Measurements from ENCODE around the gene BAAT. TPM values are rescaled to one million over a fixed set of nuclear protein-coding genes. Genes with fewer than 3 reads are reported as not detected.

BAAT gene
- total RNA-seq, 1 experiment from 2014 or later, result 0.19 TPM

DNA sequence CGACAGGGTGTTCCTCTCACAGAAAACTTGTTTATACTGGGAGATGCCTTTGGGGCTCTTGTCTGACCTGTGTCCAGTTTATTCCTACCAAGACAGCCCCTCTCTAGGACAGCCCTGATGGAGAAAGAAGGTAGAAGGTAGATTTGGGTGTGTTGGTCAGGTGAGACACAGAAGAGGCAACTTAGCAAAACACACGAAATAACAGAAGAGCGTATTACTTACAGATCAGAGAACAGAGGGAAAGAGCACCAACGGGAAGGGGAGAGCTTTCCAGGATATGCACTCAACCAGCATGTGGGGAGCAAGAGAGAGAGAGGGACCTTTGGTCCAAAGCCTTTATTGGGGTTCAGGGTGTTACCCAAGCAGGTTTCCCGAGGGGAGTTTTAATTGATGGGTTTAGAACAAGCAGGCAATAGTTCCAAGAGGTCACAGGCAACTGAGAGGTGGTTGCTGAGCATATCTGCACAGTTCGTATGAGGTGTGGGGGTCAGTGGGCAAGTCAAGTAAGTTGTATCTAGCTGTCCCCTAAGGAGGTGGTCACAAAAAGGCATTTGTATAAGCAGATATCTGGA, 31.8 kb downstream of the BAAT start:
- no peak overlapping the region for H3K27ac ChIP-seq (ENCODE audit: low read length)
- H3K9ac ChIP-seq (ENCODE audit: low read length), result no peak overlapping the region

DNA sequence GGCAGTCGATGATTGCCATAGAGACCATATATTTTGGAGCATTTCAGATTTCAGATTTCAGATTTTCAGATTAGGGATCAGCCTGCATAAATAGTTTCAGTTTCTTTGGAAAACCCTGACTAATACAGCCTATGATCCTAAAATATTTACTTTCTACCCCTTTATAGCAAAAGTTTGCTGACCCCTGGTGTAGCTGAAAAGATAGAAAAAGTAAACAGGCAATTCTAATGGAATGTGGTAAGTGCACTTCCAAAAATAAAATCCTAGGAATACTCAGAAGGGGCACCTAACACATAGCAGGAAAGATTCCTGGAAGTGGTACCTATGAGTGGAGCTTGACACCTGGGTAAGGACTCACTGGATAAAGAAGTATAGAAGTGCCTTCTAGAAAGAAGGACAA, 34.5 kb downstream of the BAAT start:
- Histone ChIP-seq H3K4me2 (ENCODE audit: low read depth, low read length, poor library complexity, severe bottlenecking) (no peak overlapping the region), H4K20me1 (ENCODE audit: insufficient read depth, low read depth, low read length) (no peaks in the 10 kb centered on the region), H3K36me3 (ENCODE audit: insufficient read depth, low read length) (no peaks in the 10 kb centered on the region), H3K9ac (ENCODE audit: low read length) (no peak overlapping the region), H3K27me3 (ENCODE audit: low read length) (no peaks in the 10 kb centered on the region), H3K27ac (ENCODE audit: low read length) (no peak overlapping the region), H2AFZ (ENCODE audit: low read length) (no peak overlapping the region), H3K9me2 (replicated peaks; ENCODE audit: insufficient read depth, low read length) (no peaks in the 10 kb centered on the region), H3K4me3 (ENCODE audit: low read length) (no peak overlapping the region), H3K9me3 (ENCODE audit: low read length) (no peaks in the 10 kb centered on the region), H3K4me1 (ENCODE audit: low read length) (no peaks in the 10 kb centered on the region), H3K79me2 (ENCODE audit: low read length) (no peaks in the 10 kb centered on the region)
- no peak for DNase-seq

More for the DNA sequence above, 31.8 kb downstream of the BAAT start:
- H4K20me1 ChIP-seq (ENCODE audit: insufficient read depth, low read depth, low read length), result no peaks in the 10 kb centered on the region
- H3K4me1 ChIP-seq (ENCODE audit: low read length), result no peaks in the 10 kb centered on the region
- no peaks in the 10 kb centered on the region for H3K79me2 ChIP-seq (ENCODE audit: low read length)
- no peak overlapping the region for H3K4me2 ChIP-seq (ENCODE audit: low read depth, low read length, poor library complexity, severe bottlenecking)
- no peak overlapping the region for H2AFZ ChIP-seq (ENCODE audit: low read length)
- DNase-seq, result no peak
- no peaks in the 10 kb centered on the region for H3K9me3 ChIP-seq (ENCODE audit: low read length)
- no peaks in the 10 kb centered on the region for H3K36me3 ChIP-seq (ENCODE audit: insufficient read depth, low read length)
- H3K9me2 ChIP-seq (replicated peaks; ENCODE audit: insufficient read depth, low read length), result no peaks in the 10 kb centered on the region
- H3K4me3 ChIP-seq (ENCODE audit: low read length), result no peak overlapping the region
- H3K27me3 ChIP-seq (ENCODE audit: low read length), result no peaks in the 10 kb centered on the region

DNA sequence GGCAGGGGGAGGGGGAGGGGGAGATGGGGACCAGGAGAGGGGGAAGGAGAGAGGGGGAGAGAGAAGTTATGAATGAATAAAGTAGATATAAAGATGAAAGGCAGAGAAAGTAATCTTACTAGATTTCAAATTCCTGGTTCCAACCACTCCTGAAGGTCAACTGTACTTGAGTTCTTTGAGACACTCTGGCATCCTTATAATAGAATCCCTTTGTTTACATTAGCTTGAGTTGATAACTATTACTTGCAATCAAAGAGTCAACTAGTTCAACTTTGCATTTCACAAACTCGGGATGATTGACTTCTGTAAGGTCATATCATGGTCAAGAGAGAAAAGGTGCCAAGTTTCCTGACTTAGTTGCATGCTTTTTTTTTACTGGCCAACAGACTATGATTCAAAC, 42.2 kb downstream of the BAAT start:
- H3K27ac ChIP-seq (ENCODE audit: low read length), result no peak overlapping the region
- H3K9me3 ChIP-seq (ENCODE audit: low read length), result no peaks in the 10 kb centered on the region
- H3K9me2 ChIP-seq (replicated peaks; ENCODE audit: insufficient read depth, low read length), result no peaks in the 10 kb centered on the region
- H3K79me2 ChIP-seq (ENCODE audit: low read length), result no peaks in the 10 kb centered on the region
- no peak overlapping the region for H3K4me3 ChIP-seq (ENCODE audit: low read length)
- no peak overlapping the region for H3K9ac ChIP-seq (ENCODE audit: low read length)
- H3K36me3 ChIP-seq (ENCODE audit: insufficient read depth, low read length), result no peaks in the 10 kb centered on the region
- no peak for DNase-seq
- H2AFZ ChIP-seq (ENCODE audit: low read length), result no peak overlapping the region
- H3K4me2 ChIP-seq (ENCODE audit: low read depth, low read length, poor library complexity, severe bottlenecking), result no peak overlapping the region
- no peaks in the 10 kb centered on the region for H3K4me1 ChIP-seq (ENCODE audit: low read length)
- no peaks in the 10 kb centered on the region for H3K27me3 ChIP-seq (ENCODE audit: low read length)
- no peaks in the 10 kb centered on the region for H4K20me1 ChIP-seq (ENCODE audit: insufficient read depth, low read depth, low read length)

DNA sequence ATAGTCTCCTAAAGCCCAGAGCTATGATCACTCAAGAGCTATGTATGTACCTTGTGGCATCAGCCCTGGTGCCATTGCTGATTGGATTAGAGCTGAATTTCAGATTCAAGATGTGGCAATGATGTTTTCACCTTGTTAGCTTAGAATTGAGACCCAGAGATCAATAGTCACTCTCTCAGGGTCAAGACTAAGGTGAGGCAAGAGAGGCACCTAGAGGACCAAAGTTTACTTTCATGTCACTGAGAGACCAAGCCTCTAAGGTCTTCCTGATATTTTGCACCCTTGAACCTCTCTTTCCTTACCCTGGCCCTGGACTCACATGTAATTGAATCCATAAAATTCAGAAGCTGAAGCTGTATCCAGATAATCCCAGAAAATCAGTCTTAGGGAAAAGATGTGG, 42.8 kb downstream of the BAAT start:
- H3K9ac ChIP-seq (ENCODE audit: low read length), result no peak overlapping the region
- no peaks in the 10 kb centered on the region for H3K27me3 ChIP-seq (ENCODE audit: low read length)
- no peaks in the 10 kb centered on the region for H3K4me1 ChIP-seq (ENCODE audit: low read length)
- H3K36me3 ChIP-seq (ENCODE audit: insufficient read depth, low read length), result no peaks in the 10 kb centered on the region
- H2AFZ ChIP-seq (ENCODE audit: low read length), result no peak overlapping the region
- H3K9me2 ChIP-seq (replicated peaks; ENCODE audit: insufficient read depth, low read length), result no peaks in the 10 kb centered on the region
- no peak overlapping the region for H3K27ac ChIP-seq (ENCODE audit: low read length)
- no peak overlapping the region for H3K4me3 ChIP-seq (ENCODE audit: low read length)
- H3K79me2 ChIP-seq (ENCODE audit: low read length), result no peaks in the 10 kb centered on the region
- H4K20me1 ChIP-seq (ENCODE audit: insufficient read depth, low read depth, low read length), result no peaks in the 10 kb centered on the region
- H3K9me3 ChIP-seq (ENCODE audit: low read length), result no peaks in the 10 kb centered on the region
- no peak for DNase-seq
- no peak overlapping the region for H3K4me2 ChIP-seq (ENCODE audit: low read depth, low read length, poor library complexity, severe bottlenecking)

GRCh38 chr9:101337237-101337636, 47.6 kb downstream of the BAAT start:
- Histone ChIP-seq H3K4me1 (ENCODE audit: low read length) (no peaks in the 10 kb centered on the region), H3K9me2 (replicated peaks; ENCODE audit: insufficient read depth, low read length) (no peaks in the 10 kb centered on the region), H3K4me2 (ENCODE audit: low read depth, low read length, poor library complexity, severe bottlenecking) (no peak overlapping the region), H3K9me3 (ENCODE audit: low read length) (no peaks in the 10 kb centered on the region), H3K79me2 (ENCODE audit: low read length) (no peaks in the 10 kb centered on the region), H3K9ac (ENCODE audit: low read length) (no peak overlapping the region), H4K20me1 (ENCODE audit: insufficient read depth, low read depth, low read length) (no peaks in the 10 kb centered on the region), H2AFZ (ENCODE audit: low read length) (no peak overlapping the region), H3K36me3 (ENCODE audit: insufficient read depth, low read length) (no peaks in the 10 kb centered on the region), H3K27me3 (ENCODE audit: low read length) (no peaks in the 10 kb centered on the region), H3K27ac (ENCODE audit: low read length) (no peak overlapping the region), H3K4me3 (ENCODE audit: low read length) (no peak overlapping the region)
- DNase-seq, result no peak

DNA sequence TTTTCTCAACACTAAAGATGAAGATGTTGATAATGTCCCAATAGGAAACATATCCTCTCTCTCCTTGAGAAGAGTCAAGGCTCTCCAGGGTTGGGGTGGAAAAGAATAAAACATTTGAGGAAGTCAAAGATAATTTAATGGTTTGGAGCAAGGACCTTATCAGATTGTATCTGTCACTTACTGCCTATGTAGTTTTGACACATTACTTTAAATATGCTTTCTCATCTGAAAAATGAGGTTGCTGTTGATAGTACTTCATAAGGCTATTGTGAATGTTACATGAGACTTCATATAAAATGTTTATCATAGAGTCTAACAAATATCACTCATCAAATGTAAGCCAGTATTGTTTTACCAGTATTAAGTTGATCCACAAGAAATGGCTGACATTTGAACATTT, 48.7 kb downstream of the BAAT start:
- Histone ChIP-seq H3K79me2 (ENCODE audit: low read length) (no peaks in the 10 kb centered on the region), H3K27me3 (ENCODE audit: low read length) (no peaks in the 10 kb centered on the region), H3K9me3 (ENCODE audit: low read length) (no peaks in the 10 kb centered on the region), H3K4me3 (ENCODE audit: low read length) (no peak overlapping the region), H3K27ac (ENCODE audit: low read length) (no peak overlapping the region), H4K20me1 (ENCODE audit: insufficient read depth, low read depth, low read length) (no peaks in the 10 kb centered on the region), H3K9ac (ENCODE audit: low read length) (no peak overlapping the region), H3K4me1 (ENCODE audit: low read length) (no peaks in the 10 kb centered on the region), H3K9me2 (replicated peaks; ENCODE audit: insufficient read depth, low read length) (no peaks in the 10 kb centered on the region), H2AFZ (ENCODE audit: low read length) (no peak overlapping the region), H3K36me3 (ENCODE audit: insufficient read depth, low read length) (no peaks in the 10 kb centered on the region), H3K4me2 (ENCODE audit: low read depth, low read length, poor library complexity, severe bottlenecking) (no peak overlapping the region)
- DNase-seq, result no peak

DNA sequence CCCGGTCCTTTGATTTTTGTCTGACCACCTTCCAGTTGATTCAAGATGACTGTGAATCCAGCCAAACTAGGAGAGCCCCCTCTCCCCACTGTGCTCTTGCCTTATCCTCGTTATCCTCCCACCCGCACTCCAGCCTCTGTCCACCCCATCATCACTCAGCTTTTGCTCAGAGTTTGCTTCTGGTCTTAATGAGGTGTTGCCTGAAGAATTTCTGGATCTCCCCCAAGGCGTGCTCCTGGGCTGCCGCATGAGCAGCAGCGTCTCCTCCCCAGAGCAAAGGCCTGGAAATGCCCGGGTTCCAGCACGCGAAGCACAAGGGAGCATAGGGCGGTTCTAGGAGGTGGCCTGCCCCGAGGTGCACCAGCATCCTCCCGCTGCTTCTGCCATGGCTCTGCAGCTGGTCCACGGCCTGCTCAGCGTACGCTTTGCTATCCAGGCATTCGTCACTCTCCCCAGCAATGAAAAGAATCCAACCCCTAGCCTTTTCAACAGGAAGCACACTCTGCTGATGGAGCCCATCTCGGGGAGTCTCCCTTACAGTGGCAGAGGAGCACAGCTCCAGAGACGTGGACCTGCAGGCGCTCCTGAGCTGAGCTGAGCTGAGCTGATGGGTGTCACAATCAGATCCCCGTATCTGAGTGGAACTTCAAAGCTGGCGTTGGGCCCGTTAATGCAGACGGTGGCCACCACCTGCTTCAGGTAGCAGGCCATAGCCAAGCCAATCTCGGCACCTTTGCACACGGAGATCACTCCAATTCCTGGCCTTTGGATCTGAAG, 50.7 kb downstream of the BAAT start:
- Histone ChIP-seq H3K4me3 (ENCODE audit: low read length) (no peak overlapping the region), H3K9me2 (replicated peaks; ENCODE audit: insufficient read depth, low read length) (no peaks in the 10 kb centered on the region), H3K79me2 (ENCODE audit: low read length) (no peaks in the 10 kb centered on the region), H3K36me3 (ENCODE audit: insufficient read depth, low read length) (no peaks in the 10 kb centered on the region), H3K4me1 (ENCODE audit: low read length) (no peaks in the 10 kb centered on the region), H3K4me2 (ENCODE audit: low read depth, low read length, poor library complexity, severe bottlenecking) (no peak overlapping the region), H3K27ac (ENCODE audit: low read length) (no peak overlapping the region), H3K9me3 (ENCODE audit: low read length) (no peaks in the 10 kb centered on the region), H4K20me1 (ENCODE audit: insufficient read depth, low read depth, low read length) (no peaks in the 10 kb centered on the region), H2AFZ (ENCODE audit: low read length) (no peak overlapping the region), H3K27me3 (ENCODE audit: low read length) (no peaks in the 10 kb centered on the region), H3K9ac (ENCODE audit: low read length) (no peak overlapping the region)
- no peak for DNase-seq

- no peaks in the 10 kb centered on the region for H3K27me3 ChIP-seq (ENCODE audit: low read length)
- no peaks in the 10 kb centered on the region for H3K9me3 ChIP-seq (ENCODE audit: low read length)
- no peaks in the 10 kb centered on the region for H3K79me2 ChIP-seq (ENCODE audit: low read length)
- H3K4me2 ChIP-seq (ENCODE audit: low read depth, low read length, poor library complexity, severe bottlenecking), result no peak overlapping the region
- no peaks in the 10 kb centered on the region for H3K9me2 ChIP-seq (replicated peaks; ENCODE audit: insufficient read depth, low read length)
- H4K20me1 ChIP-seq (ENCODE audit: insufficient read depth, low read depth, low read length), result no peaks in the 10 kb centered on the region
- H3K36me3 ChIP-seq (ENCODE audit: insufficient read depth, low read length), result no peaks in the 10 kb centered on the region
- H2AFZ ChIP-seq (ENCODE audit: low read length), result no peak overlapping the region
- no peak overlapping the region for H3K9ac ChIP-seq (ENCODE audit: low read length)
- no peaks in the 10 kb centered on the region for H3K4me1 ChIP-seq (ENCODE audit: low read length)
- no peak for DNase-seq
- no peak overlapping the region for H3K27ac ChIP-seq (ENCODE audit: low read length)
- H3K4me3 ChIP-seq (ENCODE audit: low read length), result no peak overlapping the region
Measured at GRCh38 chr9:101333490-101333889, 51.3 kb downstream of the BAAT start.
